Gastroesophageal sphincter (tissue), 4 donors: ENCODE measurements around the gene ACAD8. TPM values are rescaled to one million over a fixed set of nuclear protein-coding genes. Genes with fewer than 3 reads are reported as not detected.

ENCODE experiments used
- ATAC-seq: fragments of 150-250 bp; one replicate; pipeline ENCODE4 v1.9.1; 2016; ENCODE audit warnings: mild to moderate bottlenecking, moderate library complexity
- H3K27ac ChIP-seq, 4 donors: fragments of 200-600 bp; sonication (generic) in 3 of 4; 1 replicate in 3 of 4; 2 replicates in 1 of 4; pipeline ENCODE4 v1.5.1; 2016 to 2019
- H3K27me3 ChIP-seq: fragments of 200-600 bp; sonication (generic); one replicate; pipeline ENCODE4 v1.5.1; 2019
- H3K36me3 ChIP-seq, 2 donors: fragments of 200-600 bp; sonication (generic); one replicate each; pipeline ENCODE4 v1.5.1; 2019; ENCODE audit warnings: control low read depth in 1 of 2
- H3K4me1 ChIP-seq, 3 donors: fragments of 200-600 bp; sonication (generic); 1 replicate in 2 of 3; 2 replicates in 1 of 3; pipeline ENCODE4 v1.5.1; 2016 to 2019; ENCODE audit warnings: control low read depth in 2 of 3
- H3K4me3 ChIP-seq, 2 donors: fragments of 200-600 bp; sonication (generic); one replicate each; pipeline ENCODE4 v1.5.1; 2019; ENCODE audit warnings: mild to moderate bottlenecking in 1 of 2, moderate library complexity in 1 of 2
- H3K9me3 ChIP-seq, 3 donors: fragments of 200-600 bp; sonication (generic); one replicate each; pipeline ENCODE4 v1.5.1; 2017 to 2019; ENCODE audit warnings: control low read depth in 2 of 3
- CTCF ChIP-seq, 4 experiments: fragments of 200-600 bp in 2 of 4; fragments of 450-650 bp in 2 of 4; sonication (generic) in 1 of 4; IDR thresholded peaks; one replicate each; pipeline ENCODE4 v1.5.1; 2017 to 2019; ENCODE audit warnings: antibody characterized with exemption in 4 of 4, mild to moderate bottlenecking in 2 of 4, moderate library complexity in 2 of 4
- EP300 ChIP-seq: sonication (generic); formaldehyde crosslinking; IDR thresholded peaks from one replicate; pipeline ENCODE4 v1.6.1; 2017; ENCODE audit warnings: antibody characterized with exemption, mild to moderate bottlenecking
- POLR2A ChIP-seq, 2 donors: fragments of 450-650 bp; IDR thresholded peaks; one replicate each; pipeline ENCODE4 v1.6.1; 2017; ENCODE audit warnings: antibody characterized with exemption in 2 of 2, mild to moderate bottlenecking in 2 of 2, moderate library complexity in 1 of 2
- POLR2AphosphoS5 ChIP-seq: sonication (generic); formaldehyde crosslinking; IDR thresholded peaks from one replicate; pipeline ENCODE4 v1.6.1; 2017; ENCODE audit warnings: antibody characterized with exemption
- WGBS, 2 donors: methylation state at CpG; one replicate each; pipeline ENCODE4 v1.1.5; 2018; ENCODE audit warnings: low coverage in 1 of 2; 5-methylcytosine and 5-hydroxymethylcytosine counted together
- total RNA-seq, 4 donors: library from RNA; depleted of rRNA; stranded (reverse); fragments of >200 nt; gene quantifications; one replicate each; pipeline ENCODE4 v1.1.0, GENCODE V29; 2016

ACAD8 gene
- total RNA-seq, 4 donors from 2014 or later, result 20.1 to 28.8 (median 22.3) TPM

GRCh38 chr11:134244593-134244992 lies 8.8 kb upstream of the ACAD8 start:
- H3K4me3 ChIP-seq, result no peak overlapping the region
- peaks cover 0 to 100% of the 10 kb centered on the region in 2 donors for H3K36me3 ChIP-seq
- H3K4me1 ChIP-seq, result no peaks in the 10 kb centered on the region
- 0 to 48% methylated on average over 1 to 7 of the region's 7 CpGs for WGBS, 2 donors
- H3K9me3 ChIP-seq, result no peaks in the 10 kb centered on the region
- no peaks in the 10 kb centered on the region for H3K27me3 ChIP-seq
- ATAC-seq, result peak; percentile 35
- no peak overlapping the region for H3K27ac ChIP-seq
- no peak for TF ChIP-seq EP300
- no peak for TF ChIP-seq POLR2AphosphoS5
- peak in 3 of 4 experiments; percentile 29 to 48 (median 45) for TF ChIP-seq CTCF (IDR thresholded peaks at IDR 0.05)
- no peak for TF ChIP-seq POLR2A (IDR thresholded peaks at IDR 0.05)

- Histone ChIP-seq H3K36me3 (peaks cover 0 to 100% of the 10 kb centered on the region in 2 donors), H3K9me3 (no peaks in the 10 kb centered on the region), H3K27me3 (no peaks in the 10 kb centered on the region), H3K4me1 (no peaks in the 10 kb centered on the region), H3K4me3 (no peak overlapping the region), H3K27ac (no peak overlapping the region)
- 80% methylated on average over 1 of the region's 14 CpGs; no CpG with 5 or more reads in 1 of the 2 donors for WGBS, 2 donors
- ATAC-seq, result no peak
- TF ChIP-seq POLR2A (IDR thresholded peaks at IDR 0.05) (no peak), EP300 (no peak), POLR2AphosphoS5 (no peak), CTCF (IDR thresholded peaks at IDR 0.05) (no peak)
These were observed 7.9 kb upstream of the ACAD8 start for GRCh38 chr11:134245434-134245833.

- Histone ChIP-seq H3K4me3 (no peak overlapping the region), H3K9me3 (no peaks in the 10 kb centered on the region), H3K27me3 (no peaks in the 10 kb centered on the region), H3K4me1 (peaks cover 0 to 4% (median 0%) of the 10 kb centered on the region in 3 donors), H3K27ac (no peak overlapping the region), H3K36me3 (peaks cover 0 to 100% of the 10 kb centered on the region in 2 donors)
- 100% methylated on average over 1 of the region's 11 CpGs; no CpG with 5 or more reads in 1 of the 2 donors for WGBS, 2 donors
- TF ChIP-seq CTCF (IDR thresholded peaks at IDR 0.05) (no peak), POLR2A (IDR thresholded peaks at IDR 0.05) (no peak), POLR2AphosphoS5 (no peak), EP300 (no peak)
- no peak for ATAC-seq
These were observed 7.3 kb upstream of the ACAD8 start for GRCh38 chr11:134246100-134246499.

GRCh38 chr11:134246678-134247077 lies 6.7 kb upstream of the ACAD8 start:
- Histone ChIP-seq H3K4me3 (no peak overlapping the region), H3K9me3 (no peaks in the 10 kb centered on the region), H3K27me3 (no peaks in the 10 kb centered on the region), H3K4me1 (peaks cover 0 to 9% (median 2%) of the 10 kb centered on the region in 3 donors), H3K36me3 (peaks cover 0 to 96% of the 10 kb centered on the region in 2 donors), H3K27ac (no peak overlapping the region)
- WGBS, 2 donors, result 77 to 79% methylated on average over 3 to 4 of the region's 4 CpGs
- no peak for ATAC-seq
- TF ChIP-seq EP300, result no peak
- no peak for TF ChIP-seq POLR2AphosphoS5
- TF ChIP-seq CTCF (IDR thresholded peaks at IDR 0.05), result no peak
- TF ChIP-seq POLR2A (IDR thresholded peaks at IDR 0.05), result no peak

- no peak for ATAC-seq
- Histone ChIP-seq H3K9me3 (no peaks in the 10 kb centered on the region), H3K36me3 (peaks cover 0 to 72% of the 10 kb centered on the region in 2 donors), H3K4me1 (peaks cover 5 to 20% (median 9%) of the 10 kb centered on the region in 3 donors), H3K27me3 (no peaks in the 10 kb centered on the region), H3K27ac (no peak overlapping the region), H3K4me3 (no peak overlapping the region)
- TF ChIP-seq POLR2A (IDR thresholded peaks at IDR 0.05), result no peak
- TF ChIP-seq EP300, result no peak
- TF ChIP-seq POLR2AphosphoS5, result no peak
- TF ChIP-seq CTCF (IDR thresholded peaks at IDR 0.05), result no peak
- 45 to 55% methylated on average over 3 to 7 of the region's 7 CpGs for WGBS, 2 donors
These were observed 4.4 kb upstream of the ACAD8 start for GRCh38 chr11:134248910-134249480.
